DMS 273 (cell line): ENCODE measurements around the gene EEFSEC.
A peak's percentile ranks its signal among the peaks of the same experiment; 100 is the strongest.

Source experiments
- DNase-seq: peaks from one replicate; lab custom pipeline; 2025; ENCODE audit not compliant: unreplicated experiment; lab: John Stamatoyannopoulos, UW

EEFSEC gene

DNA sequence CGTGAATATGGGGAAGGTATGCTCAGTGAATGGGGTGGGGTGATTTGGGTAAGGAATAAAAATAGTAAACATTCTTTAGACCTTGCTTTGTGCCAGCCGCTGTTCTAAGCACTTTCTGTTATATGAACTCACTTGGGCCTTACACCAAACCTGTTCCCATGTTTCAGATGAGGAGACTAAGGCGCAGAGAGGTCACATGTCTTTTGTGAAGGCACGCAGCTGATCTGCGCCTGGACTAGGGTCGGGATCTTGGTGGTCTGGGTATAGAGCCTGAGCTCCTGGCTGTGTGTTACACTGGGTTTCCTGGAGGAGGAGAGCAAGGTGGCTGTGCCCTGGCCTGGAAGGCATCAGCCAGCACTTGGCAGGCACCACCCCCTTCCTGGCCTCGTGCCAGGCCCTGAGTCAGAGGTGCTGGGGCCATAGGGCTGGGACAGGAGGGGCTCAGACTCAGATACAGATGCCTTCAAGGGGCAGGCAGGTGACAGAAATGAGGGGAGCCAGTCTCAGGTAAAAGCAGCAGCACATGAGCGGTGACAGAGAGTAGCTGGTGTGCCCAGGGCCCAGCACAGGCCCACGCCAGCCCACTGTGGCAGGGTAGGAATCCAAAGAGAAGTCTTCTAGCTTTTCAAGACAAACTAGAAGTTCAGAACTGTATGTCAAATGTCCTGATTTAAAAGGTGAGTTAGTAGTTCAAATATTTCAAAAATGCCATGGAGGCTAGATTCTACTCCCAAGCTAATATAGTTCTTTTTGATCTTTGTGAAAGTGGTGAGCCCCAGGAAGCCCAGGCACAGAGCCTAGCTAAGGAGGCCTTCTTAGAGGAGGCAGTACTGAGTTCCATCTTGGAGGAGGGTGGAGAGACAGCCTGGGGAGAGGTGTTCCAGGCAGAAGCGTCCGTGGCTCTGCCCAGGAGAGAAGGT lies 230.3 kb downstream of the EEFSEC start:
- peak; percentile 93 for DNase-seq

DNA sequence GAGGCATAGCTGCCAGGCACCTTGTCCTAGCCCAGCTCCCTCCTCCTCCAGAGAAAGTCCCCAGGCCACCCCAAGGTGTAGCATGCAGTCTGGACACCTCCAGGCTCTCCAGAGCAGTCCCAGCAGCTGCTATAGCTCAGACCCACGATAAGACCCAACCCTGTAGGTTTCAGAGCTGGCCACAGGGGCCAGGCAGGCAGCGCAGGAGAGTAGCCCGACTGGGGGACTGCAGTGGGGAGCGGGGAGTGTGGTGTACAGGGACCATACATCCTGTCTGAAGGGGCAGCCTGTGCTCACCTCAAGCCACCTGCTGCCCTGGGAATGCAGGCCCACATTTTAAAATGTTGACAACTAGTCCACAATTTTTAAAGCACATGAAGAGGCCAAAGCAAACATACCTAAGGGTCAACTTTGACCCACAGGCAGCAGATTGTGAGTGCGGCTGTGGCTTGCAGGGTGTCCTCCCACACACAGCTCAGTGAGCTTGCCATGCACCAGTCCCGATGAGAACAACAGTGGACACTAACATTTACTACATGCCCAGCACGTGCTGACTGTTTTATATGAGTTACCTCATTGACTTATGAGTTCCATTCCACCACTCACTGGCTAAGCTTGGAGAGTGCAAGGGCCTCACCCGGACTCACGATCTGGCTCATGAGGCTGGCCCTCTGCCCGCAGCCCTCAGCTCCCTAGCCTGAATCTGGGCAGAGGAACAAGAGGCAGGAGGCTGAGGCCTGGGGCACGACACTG lies 232.0 kb downstream of the EEFSEC start:
- DNase-seq = peak; percentile 30

DNA sequence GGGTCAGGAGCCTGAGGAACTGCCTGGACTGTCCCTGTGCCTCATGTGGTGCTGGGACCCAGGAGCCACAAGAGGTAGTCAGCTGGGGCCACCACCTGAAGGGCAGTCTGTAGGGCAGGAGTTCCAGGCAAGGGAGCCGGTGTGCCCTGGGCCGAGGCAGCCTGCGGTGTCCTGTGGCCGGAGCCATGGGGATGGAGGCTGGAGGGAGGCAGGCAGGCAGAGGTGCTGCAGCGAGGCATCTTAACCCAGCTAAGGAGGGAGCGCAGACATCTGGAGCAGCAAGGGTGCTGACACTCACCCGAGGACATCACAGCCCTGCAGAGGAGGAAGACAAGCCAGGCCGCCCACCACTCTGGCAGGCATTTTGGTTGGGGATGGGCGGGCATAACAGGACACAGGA lies 235.7 kb downstream of the EEFSEC start:
- no peak for DNase-seq

DNA sequence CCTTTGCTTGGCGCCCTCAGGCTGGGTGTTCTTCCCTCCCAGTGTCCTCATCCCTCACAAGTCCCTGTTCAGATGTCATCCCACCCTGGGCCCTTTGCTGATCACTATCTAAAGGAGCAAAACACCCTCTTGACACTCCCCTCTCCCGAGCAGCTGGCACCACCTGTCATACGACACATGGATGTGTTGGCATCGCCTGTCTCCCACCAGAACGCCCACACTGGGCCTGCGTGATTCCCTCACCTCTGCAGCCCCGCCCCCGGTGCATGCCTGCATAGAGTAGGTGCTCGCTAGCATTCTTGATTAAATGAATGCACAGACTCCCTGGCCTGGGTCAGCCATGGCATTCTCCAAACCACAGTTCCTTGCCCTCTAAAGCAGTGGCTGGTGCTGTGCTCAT lies 237.6 kb downstream of the EEFSEC start:
- peak; percentile 83 for DNase-seq

DNA sequence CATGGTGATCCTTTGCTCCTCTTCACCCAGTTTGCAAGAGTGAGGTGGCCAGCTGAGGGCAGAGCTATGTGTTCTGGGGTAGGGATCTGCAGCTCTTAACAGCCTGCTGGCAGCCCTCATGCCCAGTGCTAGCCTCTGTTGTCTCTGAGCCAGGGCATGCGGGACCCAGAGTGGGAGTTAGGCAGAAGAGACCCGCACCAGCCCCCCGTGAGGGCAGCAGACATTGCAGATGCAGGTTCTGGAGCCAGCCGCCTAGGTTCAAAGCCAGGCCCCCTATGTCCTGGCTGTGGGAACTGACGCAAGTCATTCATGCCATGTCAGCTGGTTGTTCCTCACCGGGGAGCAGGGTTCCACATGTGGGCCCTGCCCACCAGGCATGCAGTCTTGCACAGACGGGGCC lies 238.7 kb downstream of the EEFSEC start:
- peak; percentile 39 for DNase-seq

DNA sequence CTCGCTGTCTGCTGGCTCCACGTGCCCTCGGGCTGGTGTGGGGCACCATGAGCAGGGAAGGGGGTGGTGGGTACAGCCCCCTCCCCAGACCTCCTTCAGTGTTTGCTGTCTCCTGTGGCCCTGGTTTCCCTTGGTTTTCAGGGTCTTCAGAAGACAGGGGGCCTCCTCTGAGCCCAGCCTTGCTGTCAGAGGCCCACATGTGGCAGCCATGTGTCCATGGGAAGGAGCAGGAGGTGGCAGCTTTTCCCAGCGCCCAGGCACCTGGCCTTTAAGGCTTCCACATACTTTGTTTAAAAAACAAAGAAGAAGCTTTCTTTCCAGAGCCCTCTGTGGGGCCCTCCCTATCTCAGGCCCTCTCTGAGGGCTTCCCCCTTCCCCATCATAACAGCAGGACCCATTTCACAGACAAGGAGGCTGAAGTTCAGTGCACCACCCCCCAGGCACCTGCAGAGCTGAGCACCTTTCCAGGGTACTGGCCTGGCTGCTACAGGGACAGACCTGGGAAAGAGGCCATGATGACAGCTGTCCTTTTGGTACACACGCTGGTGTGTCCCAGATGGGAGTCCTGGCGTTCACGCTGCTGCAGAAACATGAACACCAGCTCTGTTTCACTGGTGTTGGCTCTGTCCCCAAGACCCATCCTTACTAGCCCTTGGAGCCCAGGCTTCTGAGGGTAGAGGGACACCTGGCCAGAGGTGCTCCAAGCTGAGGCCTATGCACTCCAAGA lies 239.7 kb downstream of the EEFSEC start:
- peak; percentile 76 for DNase-seq

DNA sequence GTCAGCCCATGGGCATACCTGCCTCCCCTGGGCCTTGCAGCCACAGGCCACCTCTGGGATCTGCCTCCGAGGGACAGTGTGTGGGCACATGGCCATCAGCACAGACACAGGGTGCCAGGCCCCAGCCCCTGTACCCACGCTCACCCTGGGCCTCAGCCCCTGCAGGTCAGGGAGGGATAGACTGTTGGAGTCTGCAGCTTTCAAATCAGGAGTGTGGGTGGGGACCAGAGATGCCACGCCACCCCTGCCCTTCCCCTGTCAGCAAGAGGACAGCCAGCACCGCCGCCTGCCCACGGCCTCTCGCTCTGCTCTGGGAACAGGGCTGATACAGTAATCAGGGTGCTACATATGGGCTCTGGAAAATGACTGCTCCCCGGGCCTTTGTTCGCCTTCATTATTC lies 240.8 kb downstream of the EEFSEC start:
- peak; percentile 31 for DNase-seq

DNA sequence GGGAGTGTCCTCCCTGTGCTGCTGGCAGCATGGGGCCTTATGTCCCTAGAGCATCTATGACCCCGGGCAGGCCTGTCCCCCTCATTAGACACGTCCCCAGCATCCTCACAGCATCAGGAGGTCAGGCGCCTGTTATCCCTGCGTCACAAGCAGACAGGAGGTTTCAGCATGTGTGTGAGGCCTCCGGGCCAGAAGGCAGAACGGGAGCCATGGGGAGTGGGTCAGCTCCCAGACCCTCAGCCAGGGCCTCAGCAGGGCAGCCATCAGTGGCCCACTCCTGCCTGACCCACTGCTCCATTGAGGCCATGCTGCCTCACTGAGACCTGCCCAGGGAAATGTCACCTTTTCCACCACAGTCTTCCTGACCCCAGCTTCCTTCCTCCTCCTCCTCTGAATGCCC lies 241.8 kb downstream of the EEFSEC start:
- DNase-seq = no peak

DNA sequence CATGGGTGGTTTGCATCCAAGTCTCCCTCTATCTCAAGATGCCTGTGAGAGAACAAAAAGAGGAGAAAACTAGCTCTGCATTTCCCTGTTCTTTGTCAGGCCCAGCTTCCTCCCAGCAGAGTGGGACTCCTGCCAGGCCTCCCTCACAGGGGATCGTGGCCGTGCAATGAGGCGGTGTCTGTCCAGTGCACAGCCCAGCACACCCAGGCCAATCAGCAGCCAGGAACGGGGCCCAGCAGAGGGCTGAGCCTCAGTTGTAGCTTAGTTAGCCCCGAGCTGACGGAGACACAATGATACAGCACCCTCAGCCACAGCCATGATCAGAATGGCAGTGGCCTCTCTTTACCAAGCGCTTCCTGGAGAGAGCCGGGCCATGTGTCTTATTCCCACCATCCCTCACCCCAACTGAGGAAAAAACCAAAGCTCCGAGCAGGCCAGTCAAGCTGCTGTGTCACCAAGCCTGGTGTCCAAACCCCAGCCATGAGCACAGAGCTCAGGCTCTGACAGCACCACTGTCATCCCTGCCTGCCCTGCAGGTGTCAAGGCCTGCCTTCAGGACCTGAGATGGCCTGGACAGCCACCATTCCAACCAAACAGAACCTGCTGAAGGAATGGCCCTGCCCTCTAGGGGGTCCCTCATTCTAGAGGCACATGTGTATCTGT lies 242.3 kb downstream of the EEFSEC start:
- peak; percentile 28 for DNase-seq

DNA sequence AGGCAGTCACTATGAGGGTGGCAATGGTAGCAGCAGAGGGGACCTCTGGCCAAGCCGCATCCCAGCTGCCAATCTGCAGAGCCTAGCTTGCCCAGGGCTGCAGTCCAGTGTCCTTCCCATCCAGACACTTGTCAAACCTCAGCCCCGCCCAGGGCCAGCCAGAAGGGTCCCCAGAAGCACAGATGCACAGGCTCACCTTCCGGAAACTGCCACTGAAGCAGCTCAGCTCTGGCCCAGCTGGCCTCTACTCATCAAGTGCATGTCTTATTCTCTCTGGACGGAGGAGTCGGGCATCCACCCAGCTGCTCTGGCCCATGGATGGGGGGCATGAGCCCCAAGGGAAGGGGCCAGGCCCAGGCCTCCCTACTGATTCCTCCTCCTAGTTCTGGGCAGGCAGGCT lies 244.2 kb downstream of the EEFSEC start:
- no peak for DNase-seq

DNA sequence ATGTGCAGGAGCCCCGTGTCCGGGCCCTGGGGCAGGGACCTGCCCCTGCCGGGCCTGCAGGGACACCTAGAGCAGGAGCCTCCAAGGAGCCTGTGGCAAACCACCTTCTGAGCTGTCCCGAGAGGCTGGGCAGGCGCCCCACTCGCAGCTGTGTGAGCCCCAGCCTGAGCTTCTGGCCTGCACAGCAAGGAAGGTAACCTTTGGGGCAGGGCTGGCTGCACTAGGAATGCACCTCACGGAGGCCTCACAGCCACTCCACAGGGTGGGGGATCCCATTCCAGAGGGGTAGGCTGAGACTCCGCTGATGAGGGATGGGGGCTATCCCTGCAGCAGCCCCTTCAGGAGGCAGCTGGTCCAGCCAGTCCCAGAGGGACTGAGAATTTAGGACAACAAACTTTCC lies 245.3 kb downstream of the EEFSEC start:
- no peak for DNase-seq

DNA sequence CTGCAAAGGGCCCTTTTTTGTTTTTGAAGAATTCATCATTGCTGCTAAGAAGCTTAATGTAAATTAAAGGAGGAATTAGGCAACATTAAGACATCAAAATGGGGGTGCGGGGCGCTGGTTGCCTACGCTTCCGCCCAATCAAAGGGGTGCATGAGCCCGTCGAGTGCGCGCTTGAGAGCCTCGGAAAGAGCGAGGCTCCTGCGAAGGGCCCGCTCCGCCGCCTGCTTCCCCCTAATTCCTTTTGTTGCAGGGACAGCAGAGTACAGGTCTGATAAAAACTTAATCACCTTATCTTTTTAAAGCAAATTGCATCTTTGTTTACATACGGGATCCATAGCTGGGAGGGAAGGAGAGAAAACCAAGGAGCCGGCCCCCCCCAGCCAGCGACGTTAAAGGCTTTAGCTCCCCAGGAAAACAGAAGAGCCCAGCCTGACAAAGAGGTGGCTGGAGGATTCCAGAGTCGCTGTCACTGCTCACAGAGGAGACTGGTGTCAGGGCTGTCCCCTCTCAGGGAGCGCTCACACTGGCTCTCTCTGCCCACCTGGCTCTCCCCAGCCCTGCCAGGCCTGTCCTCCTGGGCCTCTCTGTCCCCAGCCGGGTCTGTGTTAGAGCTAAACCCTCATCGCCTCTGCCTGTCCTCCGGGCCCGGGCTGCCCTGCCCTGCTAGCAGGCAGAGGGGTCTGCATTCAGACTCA lies 246.1 kb downstream of the EEFSEC start:
- DNase-seq = no peak

DNA sequence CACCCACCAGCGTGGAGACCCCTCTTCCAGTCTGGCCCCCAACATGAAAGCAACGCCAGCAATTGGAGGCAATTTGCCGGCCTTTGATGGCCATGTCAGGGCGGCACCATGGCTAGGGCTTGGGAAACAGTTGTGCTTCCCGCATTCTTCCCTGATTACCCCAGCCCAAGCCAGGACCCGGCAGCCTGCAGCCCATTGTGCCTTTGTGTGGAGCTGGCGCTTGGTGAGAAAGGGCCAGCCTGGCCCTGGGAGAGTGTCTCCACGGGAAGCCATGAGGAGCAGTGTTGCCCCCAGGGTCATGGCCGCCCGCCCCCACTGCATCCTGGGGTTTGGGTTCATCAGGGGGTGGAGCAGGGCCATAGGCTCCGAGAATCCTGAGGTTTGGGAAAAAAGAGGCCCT lies 247.4 kb downstream of the EEFSEC start:
- DNase-seq = no peak

DNA sequence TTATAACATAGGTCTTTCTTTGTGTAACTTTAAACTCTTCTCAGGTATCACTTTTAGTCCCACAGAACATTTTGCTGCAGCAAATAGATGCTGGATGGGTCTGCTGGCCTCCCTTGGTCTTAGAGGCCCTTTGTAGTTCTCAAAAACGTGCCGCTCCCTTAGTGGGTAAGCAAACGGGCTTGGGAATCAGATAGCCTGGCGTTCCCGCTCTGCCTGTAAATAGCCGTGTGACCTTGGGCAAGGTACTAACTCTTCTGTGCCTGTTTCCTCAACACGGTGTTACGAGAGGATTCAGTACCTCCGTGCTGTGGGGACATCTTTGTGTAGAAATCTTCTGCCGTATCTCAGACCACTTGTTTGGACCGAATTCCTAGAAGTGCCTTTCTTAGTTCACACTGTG lies 249.0 kb downstream of the EEFSEC start:
- DNase-seq = no peak

DNA sequence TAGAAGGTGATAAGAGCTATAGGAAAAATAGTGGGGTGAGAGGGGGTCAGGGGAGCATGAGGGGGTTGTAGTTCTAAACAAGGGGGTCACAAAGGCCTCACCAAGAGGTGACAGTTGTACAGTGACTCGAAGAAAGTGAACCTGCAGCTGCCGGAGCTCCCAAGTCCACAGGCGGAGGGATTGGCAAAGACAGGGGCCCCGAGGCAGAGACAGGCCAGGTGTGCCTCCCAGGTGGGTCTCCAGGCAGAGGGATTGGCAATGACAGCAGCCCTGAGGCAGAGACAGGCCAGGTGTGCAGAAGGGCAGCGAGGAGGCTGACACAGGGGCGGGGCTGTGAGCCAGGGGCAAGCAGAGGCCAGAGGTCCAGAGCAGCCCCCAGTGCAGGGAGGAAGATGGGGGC lies 249.7 kb downstream of the EEFSEC start:
- no peak for DNase-seq

DNA sequence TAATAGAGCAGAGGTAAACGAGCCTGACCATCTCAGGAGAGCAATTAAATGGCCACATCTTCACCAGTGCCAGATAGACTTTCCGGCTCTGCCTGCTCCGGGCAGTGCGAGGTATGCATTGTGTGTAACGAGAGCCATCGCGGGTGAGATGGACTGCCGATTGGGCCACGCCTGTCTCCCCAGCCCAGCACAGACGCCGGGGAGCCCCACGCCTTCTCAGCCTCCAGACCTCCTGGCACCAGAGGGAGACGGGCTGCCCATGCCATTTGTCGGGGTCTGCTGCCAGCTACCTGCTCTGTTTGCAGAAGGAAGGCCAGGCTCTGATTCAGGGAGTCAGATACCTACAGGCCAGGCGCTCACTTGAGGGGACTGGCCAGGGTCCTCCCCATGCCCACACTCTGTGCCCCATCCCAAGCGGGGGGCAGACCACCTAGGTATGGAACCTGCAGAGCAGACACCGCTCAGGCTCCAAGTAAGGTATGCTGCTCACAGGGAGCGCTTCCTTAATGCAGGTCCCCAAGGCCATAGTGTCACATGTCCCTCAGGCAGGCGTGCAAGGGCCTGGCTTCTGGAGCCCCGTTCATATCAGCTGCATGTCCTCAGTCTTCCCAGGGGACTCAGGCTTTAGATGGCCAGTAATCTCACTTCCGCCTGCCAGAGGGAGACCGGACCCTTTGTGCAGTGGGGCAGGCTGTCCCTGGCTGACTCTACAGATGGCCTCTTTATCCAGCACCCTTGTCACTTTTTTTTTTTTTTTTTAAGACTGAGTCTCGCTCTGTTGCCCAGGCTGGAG lies 251.2 kb downstream of the EEFSEC start:
- DNase-seq = peak; percentile 63

DNA sequence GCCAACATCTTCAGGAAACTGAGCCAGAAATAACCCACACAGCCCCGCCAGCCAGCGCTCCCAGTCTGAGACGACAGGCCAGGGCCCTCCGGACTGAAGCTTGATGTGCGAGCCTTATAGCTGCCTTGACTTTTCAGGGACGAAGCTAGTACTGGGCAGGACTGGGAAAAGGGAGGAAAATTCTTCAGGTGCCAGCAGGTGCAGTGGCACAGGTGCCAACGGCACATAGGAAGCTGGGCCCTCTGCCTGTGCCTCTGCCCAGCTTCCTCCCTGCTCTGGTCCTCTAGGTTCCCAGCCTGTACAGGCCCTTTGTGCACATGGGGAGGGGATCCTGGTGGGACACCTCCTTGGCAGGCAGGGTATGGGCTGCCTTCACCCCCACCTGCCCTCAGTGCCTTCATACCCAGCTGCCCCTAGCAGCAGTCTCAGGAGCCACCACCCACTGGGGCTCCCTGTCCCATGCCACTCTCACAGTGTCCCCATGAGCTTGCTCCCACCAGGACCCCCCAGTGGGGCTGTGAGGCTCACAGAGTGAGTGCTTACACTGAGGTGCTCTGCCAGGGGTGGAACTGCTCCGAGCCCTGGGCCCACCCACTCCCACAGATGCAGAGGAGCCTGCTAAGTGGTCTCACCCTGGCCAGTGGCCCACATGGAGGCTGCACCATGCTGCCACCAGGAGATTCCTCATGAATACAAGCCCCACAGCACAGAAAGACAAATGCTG lies 252.4 kb downstream of the EEFSEC start:
- DNase-seq = no peak

DNA sequence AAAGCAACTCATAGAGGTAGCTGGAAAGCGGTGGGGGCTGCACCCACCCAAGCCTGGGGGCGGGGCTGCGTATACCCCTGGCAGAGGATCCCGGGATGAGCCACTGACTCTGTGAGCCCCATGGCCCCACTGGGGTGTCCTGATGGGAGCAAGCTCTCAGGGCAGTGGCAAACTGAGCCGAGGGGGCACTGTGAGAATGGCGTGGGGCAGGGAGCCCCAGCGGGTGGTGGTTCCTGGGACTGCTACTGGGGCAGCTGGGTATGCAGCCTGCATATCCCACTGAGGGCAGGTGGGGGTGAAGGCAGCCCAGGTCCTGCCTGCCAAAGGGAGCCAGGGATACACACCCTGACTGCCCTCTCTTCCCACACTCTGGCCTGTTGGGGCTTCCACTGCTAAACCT lies 254.0 kb downstream of the EEFSEC start:
- no peak for DNase-seq
